DOHH2 (cell line): Measurements from ENCODE around the gene TMEM272.

Experiments
- H3F3A ChIP-seq: fragments of 200-600 bp; sonication (generic), shearing (Covaris generic); 2 replicates; pipeline ENCODE4 v1.6.0; 2016; ENCODE audit warnings: antibody characterized with exemption, mild to moderate bottlenecking; ENCODE audit not compliant: control insufficient read depth, insufficient read depth
- H3K27ac ChIP-seq: fragments of 200-600 bp; sonication (generic); 2 replicates; pipeline ENCODE4 v1.5.1; 2014; ENCODE audit warnings: low read depth, mild to moderate bottlenecking, low read length, moderate library complexity
- H3K27me3 ChIP-seq: fragments of 200-600 bp; sonication (generic); 2 replicates; pipeline ENCODE4 v1.6.1; 2014; ENCODE audit warnings: mild to moderate bottlenecking, low read length, mixed read lengths; ENCODE audit not compliant: control insufficient read depth
- H3K36me3 ChIP-seq: fragments of 200-600 bp; sonication (generic); 2 replicates; pipeline ENCODE4 v1.6.1; 2014; ENCODE audit warnings: mild to moderate bottlenecking, low read length, moderate library complexity, mixed read lengths; ENCODE audit not compliant: control insufficient read depth
- H3K4me1 ChIP-seq: fragments of 200-600 bp; sonication (generic); 2 replicates; pipeline ENCODE4 v1.6.1; 2014; ENCODE audit warnings: mild to moderate bottlenecking, low read length, mixed read lengths; ENCODE audit not compliant: control insufficient read depth
- H3K4me2 ChIP-seq: fragments of 200-600 bp; sonication (generic); 2 replicates; pipeline ENCODE4 v1.6.0; 2014; ENCODE audit warnings: mild to moderate bottlenecking, low read length, moderate library complexity
- H3K4me3 ChIP-seq: fragments of 200-600 bp; sonication (generic); 2 replicates; pipeline ENCODE4 v1.5.1; 2014; ENCODE audit warnings: mild to moderate bottlenecking, low read length, mixed read lengths
- H3K79me2 ChIP-seq: fragments of 200-600 bp; sonication (generic); 2 replicates; pipeline ENCODE4 v1.6.1; 2014; ENCODE audit warnings: mild to moderate bottlenecking, low read length, mixed read lengths; ENCODE audit not compliant: control insufficient read depth
- H3K9me2 ChIP-seq: fragments of 200-600 bp; sonication (generic); replicated peaks from 2 replicates; pipeline ENCODE4 v1.6.1; 2014; ENCODE audit warnings: mild to moderate bottlenecking, low read length, mixed read lengths; ENCODE audit not compliant: control insufficient read depth
- H3K9me3 ChIP-seq: fragments of 200-600 bp; sonication (generic); 2 replicates; pipeline ENCODE4 v1.6.1; 2014; ENCODE audit warnings: antibody characterized with exemption, low read length, mixed read lengths; ENCODE audit not compliant: control insufficient read depth, insufficient read depth
- H4K20me1 ChIP-seq: fragments of 200-600 bp; sonication (generic); 2 replicates; pipeline ENCODE4 v1.6.0; 2014; ENCODE audit warnings: low read depth, mild to moderate bottlenecking, antibody characterized with exemption, low read length, moderate library complexity; ENCODE audit not compliant: control insufficient read depth, insufficient read depth
- EZH2phosphoT487 ChIP-seq: fragments of 200-600 bp; sonication (generic); IDR thresholded peaks from 2 replicates; pipeline ENCODE4 v1.6.1; 2017; ENCODE audit warnings: borderline replicate concordance, mild to moderate bottlenecking, antibody characterized with exemption, low read length, moderate library complexity, mixed read lengths
- TF ChIP-seq, protein P1 (sequence below): fragments of 200-600 bp; sonication (generic); IDR thresholded peaks from one replicate; pipeline ENCODE4 v1.5.1; 2014; ENCODE audit warnings: antibody characterized with exemption, mild to moderate bottlenecking, low read depth, low read length; ENCODE audit not compliant: poor library complexity, severe bottlenecking

TMEM272 gene

DNA sequence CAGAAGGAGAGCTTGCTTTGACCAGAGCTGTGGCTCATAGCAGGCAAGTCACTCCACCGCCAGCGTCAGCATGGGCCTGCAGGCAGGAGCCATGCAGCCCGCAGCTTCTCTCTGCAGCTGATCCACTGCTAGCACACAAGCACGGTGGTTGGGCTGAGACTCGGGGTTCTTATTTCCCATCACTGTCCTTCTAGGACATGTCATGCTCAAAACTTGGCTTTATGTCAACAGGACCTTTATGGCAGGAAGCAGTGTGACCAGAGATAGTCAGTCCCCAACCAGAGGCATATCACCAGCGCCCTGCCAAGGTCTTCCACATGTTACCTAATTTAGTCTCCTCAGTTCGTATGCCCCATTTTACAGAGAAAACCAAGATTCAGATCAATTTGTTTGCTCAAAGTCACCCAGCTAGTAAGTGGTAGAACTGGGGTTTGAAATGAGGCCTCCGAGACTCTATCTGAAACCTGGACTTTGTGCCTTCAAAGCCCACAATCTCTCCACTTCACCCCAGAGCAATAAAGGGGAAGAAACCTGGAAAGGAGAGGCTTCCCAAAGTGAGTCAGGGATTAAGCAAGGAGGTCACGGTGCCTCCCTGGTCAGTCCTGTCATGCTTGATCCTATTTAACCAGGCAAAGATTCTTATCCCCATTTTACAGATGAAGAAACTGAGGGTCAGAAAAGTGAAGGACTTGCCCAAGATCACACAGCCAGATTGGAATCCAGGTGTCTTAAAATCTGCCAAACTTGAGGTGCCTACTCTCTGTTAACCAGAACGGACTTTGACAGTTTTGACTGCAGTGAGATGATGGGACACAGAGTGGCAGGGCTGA is 5.1 kb downstream of the TMEM272 start:
- Histone ChIP-seq H3K9me2 (no peaks in the 10 kb centered on the region), H3F3A (no peaks in the 10 kb centered on the region), H3K4me2 (no peak overlapping the region), H3K79me2 (no peaks in the 10 kb centered on the region), H4K20me1 (no peaks in the 10 kb centered on the region), H3K4me3 (no peak overlapping the region), H3K27ac (no peak overlapping the region), H3K4me1 (peaks cover 2% of the 10 kb centered on the region), H3K9me3 (no peaks in the 10 kb centered on the region), H3K36me3 (no peaks in the 10 kb centered on the region), H3K27me3 (no peaks in the 10 kb centered on the region)
- TF ChIP-seq EZH2phosphoT487: no peak
- TF ChIP-seq, protein P1, sequence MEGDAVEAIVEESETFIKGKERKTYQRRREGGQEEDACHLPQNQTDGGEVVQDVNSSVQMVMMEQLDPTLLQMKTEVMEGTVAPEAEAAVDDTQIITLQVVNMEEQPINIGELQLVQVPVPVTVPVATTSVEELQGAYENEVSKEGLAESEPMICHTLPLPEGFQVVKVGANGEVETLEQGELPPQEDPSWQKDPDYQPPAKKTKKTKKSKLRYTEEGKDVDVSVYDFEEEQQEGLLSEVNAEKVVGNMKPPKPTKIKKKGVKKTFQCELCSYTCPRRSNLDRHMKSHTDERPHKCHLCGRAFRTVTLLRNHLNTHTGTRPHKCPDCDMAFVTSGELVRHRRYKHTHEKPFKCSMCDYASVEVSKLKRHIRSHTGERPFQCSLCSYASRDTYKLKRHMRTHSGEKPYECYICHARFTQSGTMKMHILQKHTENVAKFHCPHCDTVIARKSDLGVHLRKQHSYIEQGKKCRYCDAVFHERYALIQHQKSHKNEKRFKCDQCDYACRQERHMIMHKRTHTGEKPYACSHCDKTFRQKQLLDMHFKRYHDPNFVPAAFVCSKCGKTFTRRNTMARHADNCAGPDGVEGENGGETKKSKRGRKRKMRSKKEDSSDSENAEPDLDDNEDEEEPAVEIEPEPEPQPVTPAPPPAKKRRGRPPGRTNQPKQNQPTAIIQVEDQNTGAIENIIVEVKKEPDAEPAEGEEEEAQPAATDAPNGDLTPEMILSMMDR: no peak

DNA sequence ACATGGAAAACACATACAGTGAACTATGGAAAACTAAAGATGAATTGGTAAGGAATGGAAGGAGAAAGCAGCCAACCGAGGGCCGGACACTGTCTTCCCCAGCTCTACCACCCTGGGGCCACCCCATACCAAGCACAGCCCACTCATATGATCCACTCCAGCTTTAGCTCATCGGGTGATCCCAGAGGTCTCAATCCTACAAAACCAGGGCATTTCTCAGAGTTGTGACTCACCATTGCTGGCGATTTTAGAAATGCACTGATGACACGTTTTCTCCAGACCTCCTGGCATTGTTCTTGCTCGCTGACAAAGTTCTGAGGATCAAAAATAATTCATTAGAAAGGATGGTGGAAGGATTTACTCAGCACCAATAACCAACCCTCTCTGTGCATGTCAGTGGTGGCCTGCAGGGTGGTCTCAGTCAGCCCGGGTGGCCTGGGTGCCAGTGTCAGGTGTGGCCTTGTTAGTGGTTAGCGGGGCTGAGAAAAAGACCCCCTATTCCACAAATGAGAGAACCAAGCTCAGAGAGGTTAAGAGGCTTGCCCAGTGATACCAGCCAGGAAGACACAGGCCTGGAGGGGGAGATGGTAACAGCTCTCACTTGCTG is 6.6 kb downstream of the TMEM272 start:
- Histone ChIP-seq H3K27me3 (no peaks in the 10 kb centered on the region), H3K9me2 (no peaks in the 10 kb centered on the region), H3K27ac (no peak overlapping the region), H3K79me2 (no peaks in the 10 kb centered on the region), H3K4me3 (no peak overlapping the region), H3F3A (no peaks in the 10 kb centered on the region), H3K36me3 (no peaks in the 10 kb centered on the region), H3K4me1 (peaks cover 16% of the 10 kb centered on the region), H3K9me3 (no peaks in the 10 kb centered on the region), H4K20me1 (no peaks in the 10 kb centered on the region), H3K4me2 (no peak overlapping the region)
- TF ChIP-seq EZH2phosphoT487: no peak
- TF ChIP-seq, protein P1: no peak

DNA sequence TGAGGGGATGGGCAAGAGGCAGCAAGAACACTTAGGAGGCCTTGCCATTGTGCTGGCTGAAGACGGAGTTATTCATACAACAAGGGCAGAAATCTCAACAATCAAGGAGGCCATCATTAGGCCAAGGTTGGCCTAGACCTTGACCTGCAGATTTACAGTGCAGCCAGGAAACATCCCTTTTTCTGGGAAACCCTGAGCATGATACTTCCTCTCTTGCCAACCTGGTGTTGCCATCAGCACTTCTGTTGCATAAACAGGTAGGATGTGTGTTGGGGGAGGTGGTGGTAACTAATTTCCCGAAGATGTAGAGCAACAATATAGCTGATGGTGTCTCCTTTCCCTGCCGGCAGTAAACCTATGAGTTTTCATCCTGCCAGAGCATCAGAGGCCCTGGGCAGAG is 8.0 kb downstream of the TMEM272 start:
- no peaks in the 10 kb centered on the region for H3K79me2 ChIP-seq
- no peak overlapping the region for H3K4me2 ChIP-seq
- H3K9me3 ChIP-seq: no peaks in the 10 kb centered on the region
- no peaks in the 10 kb centered on the region for H3K27me3 ChIP-seq
- no peaks in the 10 kb centered on the region for H3K9me2 ChIP-seq
- H3F3A ChIP-seq: peaks cover 4% of the 10 kb centered on the region; the same call in 1 of the 2 replicates
- TF ChIP-seq EZH2phosphoT487: no peak
- TF ChIP-seq, protein P1: no peak
- no peaks in the 10 kb centered on the region for H4K20me1 ChIP-seq
- H3K4me1 ChIP-seq: peaks cover 29% of the 10 kb centered on the region
- H3K36me3 ChIP-seq: no peaks in the 10 kb centered on the region
- no peak overlapping the region for H3K4me3 ChIP-seq
- H3K27ac ChIP-seq: no peak overlapping the region
